Spleen (tissue), 7 donors: Measurements from ENCODE around the gene PPP2R3C.

ENCODE experiments used
- CTCF ChIP-seq, 11 experiments: fragments of 200-600 bp in 7 of 11; fragments of 450-650 bp in 4 of 11; sonication (generic) in 4 of 11; IDR thresholded peaks in 8 of 11; conservative IDR thresholded peaks in 3 of 11; 1 replicate in 7 of 11; 2 replicates in 4 of 11; pipeline versions ENCODE4 v1.4.0 to v1.8.0; 2016 to 2021; ENCODE audit warnings: antibody characterized with exemption in 11 of 11, inconsistent platforms in 4 of 11, mild to moderate bottlenecking in 1 of 11
- POLR2A ChIP-seq, 3 donors: fragments of 450-650 bp; IDR thresholded peaks; one replicate each; pipeline ENCODE4 v1.5.1; 2017; ENCODE audit warnings: antibody characterized with exemption in 3 of 3, mild to moderate bottlenecking in 1 of 3
- donor health status: DM: no; HTN: no; CAD: no; lungs with moderate emphysema.
- donor health status: DM: no; HTN: no; CAD: no.
- donor health status: DM: no; HTN: no; CAD: no.

DNA sequence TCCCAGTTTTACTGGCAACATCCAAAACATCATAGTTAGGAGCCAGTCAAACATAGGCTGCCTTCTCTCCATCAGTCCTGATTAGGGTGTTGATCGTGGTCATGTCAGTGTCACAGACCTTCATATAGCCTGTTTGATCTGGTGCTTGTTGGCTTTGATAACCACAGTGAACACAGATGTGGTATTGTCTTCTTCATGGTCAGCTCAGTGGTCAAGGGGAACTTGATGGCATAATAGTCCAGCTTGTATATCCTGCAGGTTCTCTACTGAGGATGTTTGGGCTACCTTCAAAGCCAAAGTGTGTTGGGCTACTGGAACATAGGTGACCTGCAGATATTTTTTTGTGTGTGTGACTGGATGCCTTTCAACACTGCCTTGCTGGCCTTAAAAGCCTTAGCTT lies 22.2 kb upstream of the PPP2R3C start:
- TF ChIP-seq CTCF (IDR thresholded peaks at IDR 0.05 in 8 of 11, conservative IDR thresholded peaks at IDR 0.05 in 3 of 11) (no peak), POLR2A (IDR thresholded peaks at IDR 0.05) (no peak)
